ENCODE results near the gene MGRN1. TPM values are rescaled to one million over a fixed set of nuclear protein-coding genes. Genes with fewer than 3 reads are reported as not detected.

Gene MGRN1
- total RNA-seq, 1 experiment from 2014 or later = 54.6 TPM

GRCh38 chr16:4591191-4591590, 33.4 kb upstream of the MGRN1 start:
- intact Hi-C loops (cut with micrococcal nuclease; ENCODE audit: unreplicated experiment) = no loop called here
- no peak for DNase-seq (ENCODE audit: low spot score)
- no peaks in the 10 kb centered on the region for H3K27me3 ChIP-seq (replicated peaks; ENCODE audit: insufficient read depth, low read depth, low read length, poor library complexity)
- no peaks in the 10 kb centered on the region for H3K36me3 ChIP-seq (ENCODE audit: insufficient read depth, low read length, poor library complexity, severe bottlenecking)
- H3K27ac ChIP-seq (ENCODE audit: low read depth, low read length, poor library complexity, severe bottlenecking) = no peak overlapping the region
- BruUV-seq (replicated peaks) = no TSS peak
- no peak overlapping the region for H3K4me3 ChIP-seq (ENCODE audit: low read depth, low read length, poor library complexity, severe bottlenecking)
- POLR2A ChIA-PET (ENCODE audit: low non-redundant PET) = no interaction called here
- TF ChIP-seq, protein P1, sequence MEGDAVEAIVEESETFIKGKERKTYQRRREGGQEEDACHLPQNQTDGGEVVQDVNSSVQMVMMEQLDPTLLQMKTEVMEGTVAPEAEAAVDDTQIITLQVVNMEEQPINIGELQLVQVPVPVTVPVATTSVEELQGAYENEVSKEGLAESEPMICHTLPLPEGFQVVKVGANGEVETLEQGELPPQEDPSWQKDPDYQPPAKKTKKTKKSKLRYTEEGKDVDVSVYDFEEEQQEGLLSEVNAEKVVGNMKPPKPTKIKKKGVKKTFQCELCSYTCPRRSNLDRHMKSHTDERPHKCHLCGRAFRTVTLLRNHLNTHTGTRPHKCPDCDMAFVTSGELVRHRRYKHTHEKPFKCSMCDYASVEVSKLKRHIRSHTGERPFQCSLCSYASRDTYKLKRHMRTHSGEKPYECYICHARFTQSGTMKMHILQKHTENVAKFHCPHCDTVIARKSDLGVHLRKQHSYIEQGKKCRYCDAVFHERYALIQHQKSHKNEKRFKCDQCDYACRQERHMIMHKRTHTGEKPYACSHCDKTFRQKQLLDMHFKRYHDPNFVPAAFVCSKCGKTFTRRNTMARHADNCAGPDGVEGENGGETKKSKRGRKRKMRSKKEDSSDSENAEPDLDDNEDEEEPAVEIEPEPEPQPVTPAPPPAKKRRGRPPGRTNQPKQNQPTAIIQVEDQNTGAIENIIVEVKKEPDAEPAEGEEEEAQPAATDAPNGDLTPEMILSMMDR (conservative IDR thresholded peaks at IDR 0.05; ENCODE audit: low read depth, low read length) = no peak
- TF ChIP-seq EZH2 (IDR thresholded peaks at IDR 0.05; ENCODE audit: borderline replicate concordance, low read depth, low read length, poor library complexity, severe bottlenecking) = no peak
- CTCF ChIA-PET = no interaction called here
- no peaks in the 10 kb centered on the region for H3K9me3 ChIP-seq (ENCODE audit: low read depth, low read length, poor library complexity, severe bottlenecking)
- H3K4me1 ChIP-seq (ENCODE audit: insufficient read depth, low read length, poor library complexity, severe bottlenecking) = no peaks in the 10 kb centered on the region

DNA sequence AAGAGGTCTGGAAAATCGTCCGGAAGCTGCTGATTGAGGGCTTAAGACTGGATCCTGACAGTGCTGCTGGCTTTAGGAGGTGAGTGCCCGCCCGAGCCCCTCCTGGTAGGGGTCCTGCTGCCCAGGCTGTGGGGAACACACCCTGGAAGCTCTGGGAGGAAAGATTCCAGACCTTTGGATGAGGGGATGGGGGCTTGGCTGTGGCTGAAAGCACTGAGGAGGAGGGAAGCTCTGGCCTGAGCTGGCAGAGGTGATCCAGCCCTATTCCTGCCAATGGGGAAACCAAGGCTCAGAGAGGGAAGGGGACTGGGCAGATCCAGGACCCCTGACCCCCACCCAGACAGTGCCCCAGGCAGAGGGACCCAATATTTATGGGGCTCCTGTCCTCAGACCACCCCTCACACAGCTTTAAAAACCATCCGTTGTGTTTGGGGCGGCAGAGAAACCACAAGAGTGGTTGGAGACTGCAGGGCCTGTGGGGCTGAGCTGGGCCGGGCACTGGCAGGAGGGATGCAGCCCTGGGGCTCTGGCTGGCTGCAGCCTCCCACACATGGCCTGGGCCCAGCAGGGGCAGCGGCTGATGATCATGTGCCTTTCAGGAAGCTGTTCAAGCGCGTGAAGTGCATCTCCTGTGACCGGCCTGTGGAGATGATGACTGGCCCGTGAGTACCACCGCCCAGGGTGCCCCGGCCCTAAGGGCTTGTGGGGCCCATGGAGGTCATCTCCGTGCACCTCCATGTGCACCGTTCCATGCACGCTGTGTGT, 32.7 kb upstream of the MGRN1 start:
- Histone ChIP-seq H3K36me3 (ENCODE audit: insufficient read depth, low read length, poor library complexity, severe bottlenecking) (no peaks in the 10 kb centered on the region), H3K4me1 (ENCODE audit: insufficient read depth, low read length, poor library complexity, severe bottlenecking) (no peaks in the 10 kb centered on the region), H3K4me3 (ENCODE audit: low read depth, low read length, poor library complexity, severe bottlenecking) (no peak overlapping the region), H3K9me3 (ENCODE audit: low read depth, low read length, poor library complexity, severe bottlenecking) (no peaks in the 10 kb centered on the region), H3K27me3 (replicated peaks; ENCODE audit: insufficient read depth, low read depth, low read length, poor library complexity) (no peaks in the 10 kb centered on the region), H3K27ac (ENCODE audit: low read depth, low read length, poor library complexity, severe bottlenecking) (no peak overlapping the region)
- no TSS peak for BruUV-seq (replicated peaks)
- no peak for DNase-seq (ENCODE audit: low spot score)
- intact Hi-C loops (cut with micrococcal nuclease; ENCODE audit: unreplicated experiment) = no loop called here
- TF ChIP-seq, protein P1 (conservative IDR thresholded peaks at IDR 0.05; ENCODE audit: low read depth, low read length) = no peak
- TF ChIP-seq EZH2 (IDR thresholded peaks at IDR 0.05; ENCODE audit: borderline replicate concordance, low read depth, low read length, poor library complexity, severe bottlenecking) = no peak
- POLR2A ChIA-PET (ENCODE audit: low non-redundant PET) = interaction anchor here (0.5 kb wide), 1 partner anchor 20 kb away, joined by 5 read pairs; no protein-coding TSS in a partner anchor
- CTCF ChIA-PET = no interaction called here

DNA sequence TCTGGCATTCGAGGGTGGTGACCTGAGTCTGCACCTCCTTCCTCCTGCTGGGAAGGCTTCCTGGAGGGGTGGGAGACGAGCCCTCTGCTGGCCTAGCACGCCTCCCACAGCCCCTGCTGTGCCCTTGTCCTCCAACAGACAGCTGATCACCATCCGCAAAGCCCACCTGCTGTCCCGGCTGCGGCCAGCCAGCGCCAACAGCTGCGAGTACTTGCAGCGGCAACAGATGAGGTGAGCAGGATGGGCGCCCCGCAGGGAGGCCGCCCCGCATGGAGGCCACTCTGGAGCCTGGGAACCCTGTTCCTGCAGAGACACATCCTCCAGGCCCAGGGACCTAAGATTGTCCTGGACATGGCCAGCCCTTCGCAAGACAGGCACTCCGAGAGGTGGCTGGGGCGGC, 31.5 kb upstream of the MGRN1 start:
- CTCF ChIA-PET = no interaction called here
- intact Hi-C loops (cut with micrococcal nuclease; ENCODE audit: unreplicated experiment) = no loop called here
- no peak for DNase-seq (ENCODE audit: low spot score)

More for the DNA sequence above, 31.5 kb upstream of the MGRN1 start:
- Histone ChIP-seq H3K9me3 (ENCODE audit: low read depth, low read length, poor library complexity, severe bottlenecking) (no peaks in the 10 kb centered on the region), H3K4me3 (ENCODE audit: low read depth, low read length, poor library complexity, severe bottlenecking) (no peak overlapping the region), H3K4me1 (ENCODE audit: insufficient read depth, low read length, poor library complexity, severe bottlenecking) (no peaks in the 10 kb centered on the region), H3K36me3 (ENCODE audit: insufficient read depth, low read length, poor library complexity, severe bottlenecking) (no peaks in the 10 kb centered on the region), H3K27ac (ENCODE audit: low read depth, low read length, poor library complexity, severe bottlenecking) (no peak overlapping the region), H3K27me3 (replicated peaks; ENCODE audit: insufficient read depth, low read depth, low read length, poor library complexity) (no peaks in the 10 kb centered on the region)
- TF ChIP-seq, protein P1 (conservative IDR thresholded peaks at IDR 0.05; ENCODE audit: low read depth, low read length) = no peak
- no peak for TF ChIP-seq EZH2 (IDR thresholded peaks at IDR 0.05; ENCODE audit: borderline replicate concordance, low read depth, low read length, poor library complexity, severe bottlenecking)
- POLR2A ChIA-PET (ENCODE audit: low non-redundant PET) = no interaction called here
- no TSS peak for BruUV-seq (replicated peaks)
